HEK293 (cell line): Measurements from ENCODE around the gene DNAH8.

Experiments used
- GLIS2 ChIP-seq: fragments of 450-650 bp; formaldehyde crosslinking; IDR thresholded peaks from 2 replicates; pipeline ENCODE4 v1.5.1; 2016; ENCODE audit warnings: missing biosample characterization, missing genetic modification characterization
- HOXA7 ChIP-seq: sonication (generic); formaldehyde crosslinking; IDR thresholded peaks from 2 replicates; pipeline ENCODE4 v1.8.1; 2022; ENCODE audit warnings: missing genetic modification reagents, borderline replicate concordance
- HOXC10 ChIP-seq: sonication (generic); formaldehyde crosslinking; IDR thresholded peaks from 2 replicates; pipeline ENCODE4 v1.8.1; 2023; ENCODE audit warnings: mild to moderate bottlenecking, missing genetic modification reagents
- KLF1 ChIP-seq: fragments of 450-650 bp; formaldehyde crosslinking; IDR thresholded peaks from 2 replicates; pipeline ENCODE4 v1.5.1; 2016; ENCODE audit warnings: missing biosample characterization, missing genetic modification characterization
- MZF1 ChIP-seq: fragments of 450-650 bp; formaldehyde crosslinking; IDR thresholded peaks from 2 replicates; pipeline ENCODE4 v1.5.1; 2017; ENCODE audit warnings: missing biosample characterization, missing genetic modification characterization, borderline replicate concordance
- RBAK ChIP-seq: fragments of 450-650 bp; formaldehyde crosslinking; IDR thresholded peaks from 2 replicates; pipeline ENCODE4 v1.5.1; 2016; ENCODE audit warnings: missing biosample characterization, missing genetic modification characterization
- ZFP3 ChIP-seq: fragments of 450-650 bp; formaldehyde crosslinking; IDR thresholded peaks from 2 replicates; pipeline ENCODE4 v1.5.1; 2016; ENCODE audit warnings: low read depth, missing biosample characterization, missing genetic modification characterization
- ZNF140 ChIP-seq: fragments of 450-650 bp; formaldehyde crosslinking; IDR thresholded peaks from 2 replicates; pipeline ENCODE4 v1.5.1; 2016; ENCODE audit warnings: missing biosample characterization, missing genetic modification characterization
- ZNF2 ChIP-seq: fragments of 450-650 bp; formaldehyde crosslinking; IDR thresholded peaks from 2 replicates; pipeline ENCODE4 v1.5.1; 2016; ENCODE audit warnings: missing biosample characterization, missing genetic modification characterization
- ZNF223 ChIP-seq: fragments of 450-650 bp; formaldehyde crosslinking; IDR thresholded peaks from 2 replicates; pipeline ENCODE4 v1.5.1; 2016; ENCODE audit warnings: missing biosample characterization, missing genetic modification characterization
- ZNF23 ChIP-seq: fragments of 450-650 bp; formaldehyde crosslinking; IDR thresholded peaks from 2 replicates; pipeline ENCODE4 v1.5.1; 2016; ENCODE audit warnings: missing biosample characterization, missing genetic modification characterization, borderline replicate concordance
- ZNF248 ChIP-seq: fragments of 450-650 bp; formaldehyde crosslinking; IDR thresholded peaks from 2 replicates; pipeline ENCODE4 v1.5.1; 2017; ENCODE audit warnings: missing biosample characterization, missing genetic modification characterization
- ZNF302 ChIP-seq: fragments of 450-650 bp; formaldehyde crosslinking; IDR thresholded peaks from 2 replicates; pipeline ENCODE4 v1.5.1; 2016; ENCODE audit warnings: missing biosample characterization, missing genetic modification characterization, low read depth
- ZNF311 ChIP-seq: fragments of 450-650 bp; formaldehyde crosslinking; IDR thresholded peaks from 2 replicates; pipeline ENCODE4 v1.5.1; 2017; ENCODE audit warnings: missing biosample characterization, missing genetic modification characterization, borderline replicate concordance
- ZNF350 ChIP-seq: fragments of 450-650 bp; formaldehyde crosslinking; IDR thresholded peaks from 2 replicates; pipeline ENCODE4 v1.5.0; 2017; ENCODE audit warnings: missing biosample characterization, mild to moderate bottlenecking, missing genetic modification characterization
- ZNF37A ChIP-seq: fragments of 450-650 bp; IDR thresholded peaks from 2 replicates; pipeline ENCODE4 v1.5.1; 2018; ENCODE audit warnings: missing biosample characterization, missing genetic modification characterization
- ZNF48 ChIP-seq: fragments of 450-650 bp; formaldehyde crosslinking; IDR thresholded peaks from 2 replicates; pipeline ENCODE4 v1.5.1; 2016; ENCODE audit warnings: missing biosample characterization, missing genetic modification characterization
- ZNF501 ChIP-seq: fragments of 450-650 bp; formaldehyde crosslinking; IDR thresholded peaks from 2 replicates; pipeline ENCODE4 v1.5.1; 2016; ENCODE audit warnings: missing biosample characterization, missing genetic modification characterization
- ZNF585B ChIP-seq: fragments of 450-650 bp; formaldehyde crosslinking; IDR thresholded peaks from 2 replicates; pipeline ENCODE4 v1.5.1; 2016; ENCODE audit warnings: missing biosample characterization, missing genetic modification characterization
- ZNF596 ChIP-seq: fragments of 450-650 bp; IDR thresholded peaks from 2 replicates; pipeline ENCODE4 v1.5.0; 2018; ENCODE audit warnings: missing biosample characterization, mild to moderate bottlenecking, missing genetic modification characterization, moderate library complexity
- ZNF768 ChIP-seq: fragments of 450-650 bp; formaldehyde crosslinking; IDR thresholded peaks from 2 replicates; pipeline ENCODE4 v1.5.1; 2018; ENCODE audit warnings: missing biosample characterization, mild to moderate bottlenecking, missing genetic modification characterization
- ZNF837 ChIP-seq: fragments of 450-650 bp; formaldehyde crosslinking; IDR thresholded peaks from 2 replicates; pipeline ENCODE4 v1.5.1; 2016; ENCODE audit warnings: missing biosample characterization, missing genetic modification characterization
- ZSCAN23 ChIP-seq: fragments of 450-650 bp; formaldehyde crosslinking; IDR thresholded peaks from 2 replicates; pipeline ENCODE4 v1.5.1; 2016; ENCODE audit warnings: missing biosample characterization, missing genetic modification characterization
- TF ChIP-seq, protein P1 (sequence below): fragments of 450-650 bp; formaldehyde crosslinking; conservative IDR thresholded peaks from 2 replicates; pipeline ENCODE4 v1.5.1; 2016; ENCODE audit warnings: low read depth, missing biosample characterization, missing genetic modification characterization
- TF ChIP-seq, protein P2 (sequence below): fragments of 450-650 bp; formaldehyde crosslinking; IDR thresholded peaks from 2 replicates; pipeline ENCODE4 v1.5.1; 2017; ENCODE audit warnings: missing biosample characterization, missing genetic modification characterization
- TF ChIP-seq, protein P3 (sequence below): fragments of 450-650 bp; IDR thresholded peaks from 2 replicates; pipeline ENCODE4 v1.5.1; 2018; ENCODE audit warnings: missing biosample characterization, mild to moderate bottlenecking, missing genetic modification characterization
- TF ChIP-seq, protein P4 (sequence below): fragments of 450-650 bp; formaldehyde crosslinking; IDR thresholded peaks from 2 replicates; pipeline ENCODE4 v1.5.1; 2016; ENCODE audit warnings: missing biosample characterization, missing genetic modification characterization
- TF ChIP-seq, protein P5 (sequence below): fragments of 450-650 bp; formaldehyde crosslinking; IDR thresholded peaks from 2 replicates; pipeline ENCODE4 v1.5.1; 2016; ENCODE audit warnings: missing biosample characterization, missing genetic modification characterization
- TF ChIP-seq, protein P6 (sequence below): sonication (generic); formaldehyde crosslinking; IDR thresholded peaks from 2 replicates; pipeline ENCODE4 v1.8.1; 2022; ENCODE audit warnings: mild to moderate bottlenecking, moderate library complexity, missing genetic modification reagents

The DNAH8 gene

DNA sequence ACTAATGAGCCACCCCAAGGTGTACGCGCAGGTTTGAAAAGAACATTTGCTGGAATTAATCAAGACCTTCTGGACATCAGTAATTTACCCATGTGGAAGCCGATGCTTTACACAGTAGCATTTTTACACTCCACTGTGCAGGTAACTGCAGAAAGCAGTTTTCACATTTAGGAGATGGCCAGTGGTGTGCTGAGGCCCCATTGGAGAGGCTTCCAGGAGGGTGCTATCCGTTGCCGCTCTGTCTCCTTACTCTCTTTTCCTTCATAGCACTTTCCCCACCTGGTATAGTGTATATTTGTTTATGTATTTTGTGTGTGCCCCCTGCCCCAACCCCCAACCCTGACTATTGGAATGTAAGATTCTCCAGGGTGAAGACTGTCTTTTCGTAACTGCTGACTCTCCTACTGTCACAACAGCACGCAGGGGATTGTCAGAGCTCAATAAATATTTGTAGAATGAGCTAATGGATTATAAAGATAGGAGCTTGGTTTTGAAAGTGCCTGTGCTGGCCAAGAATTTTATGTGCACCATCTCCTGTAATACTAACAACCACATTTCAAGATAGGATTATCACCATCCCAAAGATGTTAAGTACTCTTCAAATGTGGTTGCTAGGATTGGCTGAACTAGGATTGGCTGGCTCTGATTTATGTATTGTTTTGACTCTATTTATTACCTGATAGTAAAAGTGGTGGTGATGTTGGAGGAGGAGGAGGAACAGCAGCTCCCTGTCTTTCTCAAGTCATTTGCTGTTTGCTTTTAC is 259.5 kb downstream of the DNAH8 start (continued):
- TF ChIP-seq ZNF23 (tag by site-specific recombination) (no peak), GLIS2 (tag by site-specific recombination) (no peak; the same call in 1 of the 2 replicates), ZNF2 (tag by site-specific recombination) (peak; percentile 94; the same call in 1 of the 2 replicates), ZNF140 (no peak), ZNF768 (no peak), ZNF837 (tag by site-specific recombination) (no peak), ZNF223 (no peak), ZNF501 (tag by site-specific recombination) (peak; percentile 83), MZF1 (tag by site-specific recombination) (peak; percentile 81; the same call in 1 of the 2 replicates), ZNF248 (tag by site-specific recombination) (no peak), ZNF596 (tag by site-specific recombination) (0 out of 2 replicates have a peak, but pooled peaks have one; percentile 54), ZNF302 (tag by site-specific recombination) (no peak), ZNF311 (tag by site-specific recombination) (no peak), ZFP3 (tag by site-specific recombination) (no peak; the same call in 1 of the 2 replicates), ZNF48 (tag by site-specific recombination) (no peak), HOXC10 (CRISPR knock-in tag) (no peak), HOXA7 (CRISPR knock-in tag) (no peak), ZNF350 (tag by site-specific recombination) (no peak), RBAK (no peak), ZSCAN23 (tag by site-specific recombination) (peak; percentile 76; the same call in 1 of the 2 replicates), ZNF585B (tag by site-specific recombination) (no peak), KLF1 (tag by site-specific recombination) (no peak), ZNF37A (tag by site-specific recombination) (no peak)
- TF ChIP-seq, protein P1, sequence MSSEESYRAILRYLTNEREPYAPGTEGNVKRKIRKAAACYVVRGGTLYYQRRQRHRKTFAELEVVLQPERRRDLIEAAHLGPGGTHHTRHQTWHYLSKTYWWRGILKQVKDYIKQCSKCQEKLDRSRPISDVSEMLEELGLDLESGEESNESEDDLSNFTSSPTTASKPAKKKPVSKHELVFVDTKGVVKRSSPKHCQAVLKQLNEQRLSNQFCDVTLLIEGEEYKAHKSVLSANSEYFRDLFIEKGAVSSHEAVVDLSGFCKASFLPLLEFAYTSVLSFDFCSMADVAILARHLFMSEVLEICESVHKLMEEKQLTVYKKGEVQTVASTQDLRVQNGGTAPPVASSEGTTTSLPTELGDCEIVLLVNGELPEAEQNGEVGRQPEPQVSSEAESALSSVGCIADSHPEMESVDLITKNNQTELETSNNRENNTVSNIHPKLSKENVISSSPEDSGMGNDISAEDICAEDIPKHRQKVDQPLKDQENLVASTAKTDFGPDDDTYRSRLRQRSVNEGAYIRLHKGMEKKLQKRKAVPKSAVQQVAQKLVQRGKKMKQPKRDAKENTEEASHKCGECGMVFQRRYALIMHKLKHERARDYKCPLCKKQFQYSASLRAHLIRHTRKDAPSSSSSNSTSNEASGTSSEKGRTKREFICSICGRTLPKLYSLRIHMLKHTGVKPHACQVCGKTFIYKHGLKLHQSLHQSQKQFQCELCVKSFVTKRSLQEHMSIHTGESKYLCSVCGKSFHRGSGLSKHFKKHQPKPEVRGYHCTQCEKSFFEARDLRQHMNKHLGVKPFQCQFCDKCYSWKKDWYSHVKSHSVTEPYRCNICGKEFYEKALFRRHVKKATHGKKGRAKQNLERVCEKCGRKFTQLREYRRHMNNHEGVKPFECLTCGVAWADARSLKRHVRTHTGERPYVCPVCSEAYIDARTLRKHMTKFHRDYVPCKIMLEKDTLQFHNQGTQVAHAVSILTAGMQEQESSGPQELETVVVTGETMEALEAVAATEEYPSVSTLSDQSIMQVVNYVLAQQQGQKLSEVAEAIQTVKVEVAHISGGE (tag by site-specific recombination): no peak
- TF ChIP-seq, protein P2, sequence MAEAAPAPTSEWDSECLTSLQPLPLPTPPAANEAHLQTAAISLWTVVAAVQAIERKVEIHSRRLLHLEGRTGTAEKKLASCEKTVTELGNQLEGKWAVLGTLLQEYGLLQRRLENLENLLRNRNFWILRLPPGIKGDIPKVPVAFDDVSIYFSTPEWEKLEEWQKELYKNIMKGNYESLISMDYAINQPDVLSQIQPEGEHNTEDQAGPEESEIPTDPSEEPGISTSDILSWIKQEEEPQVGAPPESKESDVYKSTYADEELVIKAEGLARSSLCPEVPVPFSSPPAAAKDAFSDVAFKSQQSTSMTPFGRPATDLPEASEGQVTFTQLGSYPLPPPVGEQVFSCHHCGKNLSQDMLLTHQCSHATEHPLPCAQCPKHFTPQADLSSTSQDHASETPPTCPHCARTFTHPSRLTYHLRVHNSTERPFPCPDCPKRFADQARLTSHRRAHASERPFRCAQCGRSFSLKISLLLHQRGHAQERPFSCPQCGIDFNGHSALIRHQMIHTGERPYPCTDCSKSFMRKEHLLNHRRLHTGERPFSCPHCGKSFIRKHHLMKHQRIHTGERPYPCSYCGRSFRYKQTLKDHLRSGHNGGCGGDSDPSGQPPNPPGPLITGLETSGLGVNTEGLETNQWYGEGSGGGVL (tag by site-specific recombination): peak; percentile 68
- TF ChIP-seq, protein P3, sequence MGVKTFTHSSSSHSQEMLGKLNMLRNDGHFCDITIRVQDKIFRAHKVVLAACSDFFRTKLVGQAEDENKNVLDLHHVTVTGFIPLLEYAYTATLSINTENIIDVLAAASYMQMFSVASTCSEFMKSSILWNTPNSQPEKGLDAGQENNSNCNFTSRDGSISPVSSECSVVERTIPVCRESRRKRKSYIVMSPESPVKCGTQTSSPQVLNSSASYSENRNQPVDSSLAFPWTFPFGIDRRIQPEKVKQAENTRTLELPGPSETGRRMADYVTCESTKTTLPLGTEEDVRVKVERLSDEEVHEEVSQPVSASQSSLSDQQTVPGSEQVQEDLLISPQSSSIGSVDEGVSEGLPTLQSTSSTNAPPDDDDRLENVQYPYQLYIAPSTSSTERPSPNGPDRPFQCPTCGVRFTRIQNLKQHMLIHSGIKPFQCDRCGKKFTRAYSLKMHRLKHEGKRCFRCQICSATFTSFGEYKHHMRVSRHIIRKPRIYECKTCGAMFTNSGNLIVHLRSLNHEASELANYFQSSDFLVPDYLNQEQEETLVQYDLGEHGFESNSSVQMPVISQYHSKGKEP: peak; percentile 75
- TF ChIP-seq, protein P4, sequence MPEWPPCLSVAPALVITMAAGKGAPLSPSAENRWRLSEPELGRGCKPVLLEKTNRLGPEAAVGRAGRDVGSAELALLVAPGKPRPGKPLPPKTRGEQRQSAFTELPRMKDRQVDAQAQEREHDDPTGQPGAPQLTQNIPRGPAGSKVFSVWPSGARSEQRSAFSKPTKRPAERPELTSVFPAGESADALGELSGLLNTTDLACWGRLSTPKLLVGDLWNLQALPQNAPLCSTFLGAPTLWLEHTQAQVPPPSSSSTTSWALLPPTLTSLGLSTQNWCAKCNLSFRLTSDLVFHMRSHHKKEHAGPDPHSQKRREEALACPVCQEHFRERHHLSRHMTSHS (tag by site-specific recombination): peak; percentile 95
- TF ChIP-seq, protein P5, sequence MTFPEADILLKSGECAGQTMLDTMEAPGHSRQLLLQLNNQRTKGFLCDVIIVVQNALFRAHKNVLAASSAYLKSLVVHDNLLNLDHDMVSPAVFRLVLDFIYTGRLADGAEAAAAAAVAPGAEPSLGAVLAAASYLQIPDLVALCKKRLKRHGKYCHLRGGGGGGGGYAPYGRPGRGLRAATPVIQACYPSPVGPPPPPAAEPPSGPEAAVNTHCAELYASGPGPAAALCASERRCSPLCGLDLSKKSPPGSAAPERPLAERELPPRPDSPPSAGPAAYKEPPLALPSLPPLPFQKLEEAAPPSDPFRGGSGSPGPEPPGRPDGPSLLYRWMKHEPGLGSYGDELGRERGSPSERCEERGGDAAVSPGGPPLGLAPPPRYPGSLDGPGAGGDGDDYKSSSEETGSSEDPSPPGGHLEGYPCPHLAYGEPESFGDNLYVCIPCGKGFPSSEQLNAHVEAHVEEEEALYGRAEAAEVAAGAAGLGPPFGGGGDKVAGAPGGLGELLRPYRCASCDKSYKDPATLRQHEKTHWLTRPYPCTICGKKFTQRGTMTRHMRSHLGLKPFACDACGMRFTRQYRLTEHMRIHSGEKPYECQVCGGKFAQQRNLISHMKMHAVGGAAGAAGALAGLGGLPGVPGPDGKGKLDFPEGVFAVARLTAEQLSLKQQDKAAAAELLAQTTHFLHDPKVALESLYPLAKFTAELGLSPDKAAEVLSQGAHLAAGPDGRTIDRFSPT: peak; percentile 91
- TF ChIP-seq, protein P6, sequence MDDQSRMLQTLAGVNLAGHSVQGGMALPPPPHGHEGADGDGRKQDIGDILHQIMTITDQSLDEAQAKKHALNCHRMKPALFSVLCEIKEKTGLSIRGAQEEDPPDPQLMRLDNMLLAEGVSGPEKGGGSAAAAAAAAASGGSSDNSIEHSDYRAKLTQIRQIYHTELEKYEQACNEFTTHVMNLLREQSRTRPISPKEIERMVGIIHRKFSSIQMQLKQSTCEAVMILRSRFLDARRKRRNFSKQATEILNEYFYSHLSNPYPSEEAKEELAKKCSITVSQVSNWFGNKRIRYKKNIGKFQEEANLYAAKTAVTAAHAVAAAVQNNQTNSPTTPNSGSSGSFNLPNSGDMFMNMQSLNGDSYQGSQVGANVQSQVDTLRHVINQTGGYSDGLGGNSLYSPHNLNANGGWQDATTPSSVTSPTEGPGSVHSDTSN (CRISPR knock-in tag): no peak
